Glutamatergic neuron (in vitro differentiated cells): ENCODE results near the gene CHST6. TPM values are rescaled to one million over a fixed set of nuclear protein-coding genes. Genes with fewer than 3 reads are reported as not detected.
"Not testable (repeated sequence)": the region's sequence is repeated elsewhere in the genome, so short reads cannot be mapped to it uniquely, and the experiment has no call there.

ENCODE experiments used
- DNase-seq: peaks from one replicate; pipeline ENCODE4 v3.0.0; 2022
- H3K27ac Mint-ChIP-seq: one replicate; pipeline ENCODE4 v1.8.0; 2020; ENCODE audit warnings: mild to moderate bottlenecking, mixed read lengths, inconsistent platforms; ENCODE audit not compliant: unreplicated experiment
- H3K27me3 Mint-ChIP-seq: one replicate; pipeline ENCODE4 v1.8.0; 2020; ENCODE audit warnings: mild to moderate bottlenecking, moderate library complexity, mixed read lengths, inconsistent platforms; ENCODE audit not compliant: unreplicated experiment
- H3K36me3 Mint-ChIP-seq: one replicate; pipeline ENCODE4 v1.8.0; 2020; ENCODE audit warnings: mild to moderate bottlenecking, mixed read lengths, inconsistent platforms; ENCODE audit not compliant: unreplicated experiment
- H3K4me1 Mint-ChIP-seq: one replicate; pipeline ENCODE4 v1.8.0; 2020; ENCODE audit warnings: mild to moderate bottlenecking, low read depth, mixed read lengths, inconsistent platforms; ENCODE audit not compliant: unreplicated experiment
- H3K4me3 Mint-ChIP-seq: one replicate; pipeline ENCODE4 v1.8.0; 2020; ENCODE audit warnings: mild to moderate bottlenecking, mixed read lengths, inconsistent platforms; ENCODE audit not compliant: unreplicated experiment
- H3K9me3 Mint-ChIP-seq: one replicate; pipeline ENCODE4 v1.8.0; 2020; ENCODE audit warnings: mild to moderate bottlenecking, moderate library complexity, mixed read lengths, inconsistent platforms; ENCODE audit not compliant: unreplicated experiment
- total RNA-seq: library from RNA; stranded (reverse); fragmentation: NEBNext Ultra II Directional; extraction: Animal tissue kit (Norgen Biotek cat#: 25700); gene quantifications from one replicate; pipeline ENCODE4 v1.2.1, GENCODE V29; 2021; ENCODE audit not compliant: unreplicated experiment
- TF ChIP-seq, protein P1 (sequence below): fragments of 200-600 bp; sonication (generic); IDR thresholded peaks from one replicate; pipeline ENCODE4 v1.5.0; 2021; ENCODE audit not compliant: partially characterized antibody, unreplicated experiment

CHST6 gene
- total RNA-seq, 1 donor from 2014 or later: 4.0 TPM

DNA sequence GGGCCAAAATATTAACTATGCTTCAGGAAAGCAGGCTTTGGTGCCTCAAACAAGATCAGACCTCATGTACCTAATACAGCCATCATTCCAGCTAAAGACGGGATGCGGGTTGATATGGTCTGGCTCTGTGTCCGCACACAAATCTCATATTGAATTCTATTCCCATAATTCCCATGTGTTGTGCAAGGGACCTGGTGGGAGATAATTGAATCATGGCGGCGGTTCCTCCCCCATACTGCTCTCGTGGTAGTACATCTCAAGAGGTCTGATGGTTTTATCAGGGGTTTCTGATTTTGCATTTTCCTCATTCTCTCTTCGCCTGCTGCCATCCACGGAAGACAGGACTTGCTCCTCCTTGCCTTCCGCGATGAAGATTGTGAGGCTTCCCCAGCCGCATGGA, 19.1 kb upstream of the CHST6 start:
- Mint-ChIP-seq H3K36me3 (no peaks in the 10 kb centered on the region), H3K27me3 (peaks cover 3% of the 10 kb centered on the region), H3K9me3 (peaks cover 4% of the 10 kb centered on the region), H3K4me3 (no peak overlapping the region), H3K4me1 (no peaks in the 10 kb centered on the region), H3K27ac (no peak overlapping the region)
- TF ChIP-seq, protein P1, sequence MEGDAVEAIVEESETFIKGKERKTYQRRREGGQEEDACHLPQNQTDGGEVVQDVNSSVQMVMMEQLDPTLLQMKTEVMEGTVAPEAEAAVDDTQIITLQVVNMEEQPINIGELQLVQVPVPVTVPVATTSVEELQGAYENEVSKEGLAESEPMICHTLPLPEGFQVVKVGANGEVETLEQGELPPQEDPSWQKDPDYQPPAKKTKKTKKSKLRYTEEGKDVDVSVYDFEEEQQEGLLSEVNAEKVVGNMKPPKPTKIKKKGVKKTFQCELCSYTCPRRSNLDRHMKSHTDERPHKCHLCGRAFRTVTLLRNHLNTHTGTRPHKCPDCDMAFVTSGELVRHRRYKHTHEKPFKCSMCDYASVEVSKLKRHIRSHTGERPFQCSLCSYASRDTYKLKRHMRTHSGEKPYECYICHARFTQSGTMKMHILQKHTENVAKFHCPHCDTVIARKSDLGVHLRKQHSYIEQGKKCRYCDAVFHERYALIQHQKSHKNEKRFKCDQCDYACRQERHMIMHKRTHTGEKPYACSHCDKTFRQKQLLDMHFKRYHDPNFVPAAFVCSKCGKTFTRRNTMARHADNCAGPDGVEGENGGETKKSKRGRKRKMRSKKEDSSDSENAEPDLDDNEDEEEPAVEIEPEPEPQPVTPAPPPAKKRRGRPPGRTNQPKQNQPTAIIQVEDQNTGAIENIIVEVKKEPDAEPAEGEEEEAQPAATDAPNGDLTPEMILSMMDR: no peak
- no peak for DNase-seq

DNA sequence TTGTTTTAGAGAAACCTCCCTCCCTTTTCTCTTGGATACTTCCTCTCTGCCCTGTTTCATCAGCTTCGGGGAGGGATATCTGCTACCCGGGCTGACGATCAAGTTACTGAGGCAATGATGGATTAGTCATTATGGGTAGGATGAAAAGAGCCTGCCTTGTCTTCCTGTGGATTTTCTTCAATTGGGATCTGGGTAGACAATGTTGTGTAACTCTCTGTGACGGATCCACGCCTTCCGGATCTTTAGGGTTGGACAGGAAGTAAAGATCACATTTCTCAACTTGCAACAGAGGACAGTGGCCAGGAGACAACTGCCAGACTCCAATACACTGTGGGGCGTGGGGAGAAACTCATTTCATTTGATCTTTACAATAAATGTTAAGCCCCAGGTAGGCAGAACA, 11.3 kb upstream of the CHST6 start:
- Mint-ChIP-seq H3K36me3 (no peaks in the 10 kb centered on the region), H3K9me3 (peaks cover 2% of the 10 kb centered on the region), H3K27me3 (peaks cover 2% of the 10 kb centered on the region), H3K27ac (no peak overlapping the region), H3K4me1 (no peaks in the 10 kb centered on the region), H3K4me3 (no peak overlapping the region)
- TF ChIP-seq, protein P1: no peak
- DNase-seq: no peak

DNA sequence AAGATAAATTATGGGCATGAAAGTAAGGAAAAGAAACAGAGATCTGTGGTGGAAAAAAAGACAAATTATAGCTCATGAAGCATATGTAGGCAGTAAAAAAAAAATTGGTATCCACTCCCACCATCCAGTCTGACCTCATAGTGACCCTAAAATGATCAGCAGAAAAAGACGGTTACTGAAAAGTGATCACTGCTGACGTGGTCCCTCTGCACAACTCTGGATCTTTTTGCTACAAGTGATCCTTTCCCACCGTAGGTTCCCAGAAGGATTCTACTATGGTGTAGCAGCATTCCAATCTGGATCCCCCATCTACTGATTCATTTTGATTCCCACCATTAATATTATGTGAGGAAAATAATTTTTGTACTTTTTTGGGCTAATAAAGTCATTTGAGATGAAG, 10.9 kb upstream of the CHST6 start:
- TF ChIP-seq, protein P1: no peak
- Mint-ChIP-seq H3K4me1 (no peaks in the 10 kb centered on the region), H3K36me3 (no peaks in the 10 kb centered on the region), H3K27ac (no peak overlapping the region), H3K27me3 (peaks cover under 1% of the 10 kb centered on the region), H3K9me3 (peaks cover 2% of the 10 kb centered on the region), H3K4me3 (no peak overlapping the region)
- no peak for DNase-seq

DNA sequence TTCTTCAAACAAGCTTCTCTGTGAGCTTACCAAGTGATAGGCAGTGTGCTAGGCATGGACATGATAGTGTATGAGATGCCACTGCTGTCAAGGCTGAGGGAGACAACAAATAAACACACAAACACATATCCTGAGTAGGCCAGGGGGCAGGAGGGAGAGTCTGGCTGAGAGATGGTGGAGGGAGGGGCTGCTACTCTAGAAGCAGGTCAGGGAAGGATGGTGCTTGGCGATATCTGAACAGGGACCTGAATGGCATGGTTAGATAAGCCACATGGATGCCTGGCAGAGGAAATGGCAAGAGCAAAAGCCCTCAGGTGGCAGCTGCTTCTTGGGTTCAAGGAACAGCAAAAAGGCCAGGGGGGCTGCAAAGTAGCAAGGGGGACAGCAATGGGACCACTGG, 8.6 kb upstream of the CHST6 start:
- H3K36me3 Mint-ChIP-seq: no peaks in the 10 kb centered on the region
- H3K4me3 Mint-ChIP-seq: no peak overlapping the region
- H3K4me1 Mint-ChIP-seq: no peaks in the 10 kb centered on the region
- TF ChIP-seq, protein P1: no peak
- DNase-seq: no peak
- no peaks in the 10 kb centered on the region for H3K27me3 Mint-ChIP-seq
- H3K27ac Mint-ChIP-seq: no peak overlapping the region
- peaks cover 2% of the 10 kb centered on the region for H3K9me3 Mint-ChIP-seq

DNA sequence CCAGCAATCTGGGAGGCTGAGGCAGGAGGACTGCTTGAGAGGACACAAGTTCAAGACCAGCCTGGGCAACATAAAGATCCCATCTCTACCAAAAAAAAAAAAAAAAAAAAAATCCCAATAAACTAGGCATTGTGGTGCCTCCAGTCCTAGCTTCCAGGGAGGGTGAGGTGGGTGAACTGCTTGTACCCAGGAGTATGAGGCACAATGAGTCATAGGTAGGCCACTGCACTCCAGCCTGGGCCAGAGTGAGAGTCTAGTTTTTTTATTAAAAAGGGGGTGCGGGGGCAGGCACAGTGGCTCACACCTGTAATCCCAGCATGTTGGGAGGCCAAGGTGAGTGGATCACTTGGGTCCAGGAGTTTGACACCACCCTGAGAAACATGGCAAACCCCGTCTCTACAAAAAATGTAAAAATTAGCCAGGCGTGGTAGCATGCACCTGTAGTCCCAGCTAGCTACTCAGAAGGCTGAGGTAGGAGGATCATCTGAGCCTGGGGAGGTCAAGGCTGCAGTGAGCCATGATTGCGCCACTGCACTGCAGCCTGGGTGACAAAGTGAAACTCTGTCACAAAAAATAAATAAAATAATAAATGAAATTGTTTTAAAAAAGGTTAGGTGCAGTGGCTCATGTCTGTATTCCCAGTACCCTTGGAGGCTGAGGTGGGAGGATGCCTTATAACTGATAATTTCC, 7.8 kb upstream of the CHST6 start:
- DNase-seq: no peak
- Mint-ChIP-seq H3K27me3 (no peaks in the 10 kb centered on the region), H3K9me3 (no peaks in the 10 kb centered on the region), H3K4me3 (no peak overlapping the region), H3K4me1 (no peaks in the 10 kb centered on the region), H3K27ac (no peak overlapping the region), H3K36me3 (no peaks in the 10 kb centered on the region)
- TF ChIP-seq, protein P1: no peak

DNA sequence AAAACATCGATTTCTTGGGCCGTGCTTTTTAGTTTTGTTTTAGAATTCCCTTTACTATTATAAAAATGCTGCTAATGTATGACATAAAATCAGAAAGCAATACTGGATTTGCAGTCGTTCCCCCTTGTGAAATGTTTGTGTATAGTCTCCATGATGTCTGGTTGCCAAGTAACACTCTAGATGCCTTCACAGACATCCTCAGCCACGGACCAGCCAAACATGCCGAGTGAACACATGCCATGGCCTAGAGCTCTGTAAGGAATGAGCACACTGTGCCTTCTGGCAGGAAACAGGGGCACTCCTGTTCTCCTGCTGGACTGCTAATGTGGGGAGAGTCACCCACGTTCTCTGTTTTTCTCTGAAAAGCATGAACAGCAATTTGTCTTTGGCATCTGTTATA, 6.6 kb upstream of the CHST6 start:
- not testable (repeated sequence) for H3K36me3 Mint-ChIP-seq, H3K27me3 Mint-ChIP-seq, DNase-seq, H3K27ac Mint-ChIP-seq, H3K9me3 Mint-ChIP-seq, H3K4me1 Mint-ChIP-seq, H3K4me3 Mint-ChIP-seq
